Cardiac septum (tissue), 1 donor: Measurements from ENCODE around the gene ZNF436. TPM values are rescaled to one million over a fixed set of nuclear protein-coding genes. Genes with fewer than 3 reads are reported as not detected.

ENCODE experiments used
- DNase-seq: peaks from one replicate; pipeline ENCODE4 v3.0.0-alpha.2; 2020; ENCODE audit warnings: low spot score
- intact Hi-C: fragments of 100-400 bp; cut with DNase I; formaldehyde crosslinking; loops from one replicate; pipeline ENCODE4 v1.14.0; 2022
- total RNA-seq: library from RNA; stranded (reverse); fragmentation: NEBNext Ultra II Directional; extraction: Animal tissue kit (Norgen Biotek cat#: 25700); gene quantifications from one replicate; pipeline ENCODE4 v1.2.1, GENCODE V29; 2021
- donor health status: DM: no; HTN: no; CAD: no.

Gene ZNF436
- total RNA-seq, 1 donor from 2014 or later = 19.8 TPM

DNA sequence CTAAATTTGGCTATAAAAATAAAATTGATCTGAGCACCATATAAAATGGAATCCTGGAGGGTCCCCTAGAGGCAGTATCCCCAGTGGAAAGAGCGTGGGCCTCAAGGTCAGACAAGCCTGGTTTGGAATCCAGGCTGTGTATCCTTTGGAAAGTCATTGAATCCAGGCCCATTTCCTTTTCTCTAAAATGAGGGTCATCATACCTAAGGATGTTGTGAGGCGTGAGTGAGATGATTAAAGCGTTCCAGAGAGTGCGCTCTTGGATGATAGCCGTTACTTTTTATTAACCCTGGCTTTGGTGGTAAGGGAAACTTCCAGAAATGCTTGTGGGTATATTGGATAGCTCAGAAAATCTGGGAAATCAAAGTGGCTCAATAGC is 683 bp upstream of the ZNF436 start:
- no peak for DNase-seq
- intact Hi-C loops = no loop called here

GRCh38 chr1:23368562-23369334 is 888 bp downstream of the ZNF436 start:
- DNase-seq = peak; percentile 95

DNA sequence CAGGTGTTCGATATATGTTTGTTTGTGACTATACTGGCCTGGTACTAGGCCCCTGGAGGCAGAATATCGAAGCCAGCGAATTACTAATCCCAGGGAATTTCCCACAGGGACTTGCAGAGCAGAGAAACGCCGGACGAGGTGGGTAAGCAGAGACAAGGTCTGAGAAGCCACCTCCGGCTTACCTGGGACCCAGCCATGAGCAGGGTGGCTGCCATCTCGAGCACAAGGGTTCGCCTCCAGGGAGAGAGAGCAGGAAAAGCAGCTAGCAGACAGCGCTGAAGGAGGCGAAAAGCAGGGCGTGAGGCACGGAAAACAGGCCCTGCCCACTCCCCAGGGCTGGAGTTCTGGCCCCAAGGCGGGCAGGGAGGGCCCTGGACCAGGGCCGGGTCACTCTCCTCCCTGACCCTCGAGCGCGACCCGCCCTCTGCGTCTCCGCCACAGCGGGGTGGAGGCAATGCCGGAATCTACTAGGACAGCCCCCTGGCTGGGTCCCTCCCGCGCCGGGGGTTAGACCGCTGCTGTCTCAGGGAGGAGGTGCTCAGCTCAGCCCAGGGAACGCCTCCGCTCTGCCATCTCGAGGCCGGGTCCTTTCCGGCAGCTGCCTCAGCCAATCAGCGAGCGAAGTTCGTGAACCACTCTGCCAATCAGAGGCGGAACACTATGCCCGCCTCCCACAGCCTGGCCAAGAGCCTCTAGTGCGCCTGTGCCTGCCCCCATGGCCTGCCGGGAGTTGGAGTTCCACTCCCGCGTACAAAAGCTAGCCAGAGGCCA is 1.7 kb downstream of the ZNF436 start:
- intact Hi-C loops = loop anchor here (1.0 to 5.0 kb wide), 4 partner anchors 24 to 114 kb away; partner anchors contain the start of genes ASAP3 and HNRNPR
- peak; percentile 100 for DNase-seq

More at GRCh38 chr1:23368562-23369334, 888 bp downstream of the ZNF436 start:
- intact Hi-C loops = loop anchor here (1.0 to 5.0 kb wide), 4 partner anchors 24 to 114 kb away; partner anchors contain the start of genes ASAP3 and HNRNPR

DNA sequence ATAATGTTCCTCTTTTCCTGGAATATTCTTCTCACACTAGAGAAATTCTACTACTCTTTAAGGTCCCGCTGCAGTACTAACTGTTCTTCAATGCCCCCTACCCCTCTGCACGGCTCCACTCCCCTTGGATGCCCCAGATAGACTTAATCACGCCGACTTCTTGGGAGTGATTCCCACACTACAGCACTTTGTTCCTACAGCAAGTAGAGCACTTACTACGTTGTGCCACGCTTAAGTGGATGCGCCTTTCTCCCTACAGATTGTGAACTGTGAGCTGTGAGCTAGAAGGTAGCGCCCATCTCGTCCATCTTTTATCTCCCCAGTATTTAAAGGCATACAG is 2.2 kb downstream of the ZNF436 start:
- intact Hi-C loops = loop anchor here (5.0 kb wide), 1 partner anchor 115 kb away; the partner anchor contains the start of gene ASAP3
- no peak for DNase-seq

DNA sequence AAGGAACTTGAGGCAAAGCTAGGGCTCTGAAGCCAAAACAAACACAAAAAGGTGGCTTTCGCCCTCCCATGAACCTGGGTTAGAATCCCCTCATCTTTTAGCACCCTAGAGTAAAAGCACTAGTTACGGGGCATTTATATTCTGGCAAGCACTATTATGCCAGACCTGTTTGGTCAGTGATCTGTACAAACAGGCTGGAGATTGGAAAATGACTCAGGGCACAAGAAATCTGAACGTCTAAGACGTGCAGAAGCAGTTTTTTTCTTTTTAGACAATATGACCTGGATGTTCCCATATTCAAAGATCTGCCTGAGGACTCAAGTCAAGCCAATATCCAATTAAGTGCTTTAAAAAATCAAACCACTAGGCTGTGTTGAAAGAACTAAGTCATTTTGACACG is 3.0 kb downstream of the ZNF436 start:
- intact Hi-C loops = loop anchor here (5.0 kb wide), 1 partner anchor 116 kb away; the partner anchor contains the start of gene ASAP3

GRCh38 chr1:23366146-23366545 is 3.5 kb downstream of the ZNF436 start:
- DNase-seq = no peak
- intact Hi-C loops = loop anchor here (5.0 kb wide), 1 partner anchor 116 kb away; the partner anchor contains the start of gene ASAP3

More for the DNA sequence above, 3.0 kb downstream of the ZNF436 start:
- no peak for DNase-seq

- no peak for DNase-seq
- intact Hi-C loops = no loop called here
Measured at GRCh38 chr1:23362218-23362713, 7.4 kb downstream of the ZNF436 start.

DNA sequence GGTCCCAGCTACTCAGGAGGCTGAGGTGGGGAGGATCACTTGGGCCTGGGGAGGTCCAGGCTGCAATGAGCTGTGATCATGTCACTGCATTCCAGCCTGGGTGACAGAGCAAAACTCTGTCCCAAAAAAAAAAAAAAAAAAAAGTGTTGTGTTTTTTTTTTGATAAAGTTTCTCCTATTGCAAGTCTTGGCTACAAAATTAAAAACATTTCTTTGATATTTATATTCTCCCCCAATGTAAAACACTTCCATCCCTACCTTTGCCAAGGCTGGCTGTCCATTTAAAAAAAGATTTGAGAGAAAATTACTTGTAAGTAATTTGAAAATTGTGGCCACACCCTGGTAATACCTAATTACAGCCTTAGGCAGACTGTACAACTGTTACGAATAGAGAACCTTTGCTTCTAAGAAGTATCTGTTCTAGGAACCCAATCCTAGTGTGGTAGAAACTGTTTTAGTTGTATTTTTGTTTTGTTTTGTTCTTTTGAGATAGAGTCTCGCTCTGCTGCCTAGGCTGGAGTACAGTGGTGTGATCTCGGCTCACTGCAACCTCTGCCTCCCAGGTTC is 11.2 kb downstream of the ZNF436 start:
- intact Hi-C loops = no loop called here
- no peak for DNase-seq

- DNase-seq = no peak
- intact Hi-C loops = no loop called here
Measured at GRCh38 chr1:23357138-23357908, 12.3 kb downstream of the ZNF436 start.

- no peak for DNase-seq
- intact Hi-C loops = no loop called here
Measured at GRCh38 chr1:23356471-23357137, 13.0 kb downstream of the ZNF436 start.

DNA sequence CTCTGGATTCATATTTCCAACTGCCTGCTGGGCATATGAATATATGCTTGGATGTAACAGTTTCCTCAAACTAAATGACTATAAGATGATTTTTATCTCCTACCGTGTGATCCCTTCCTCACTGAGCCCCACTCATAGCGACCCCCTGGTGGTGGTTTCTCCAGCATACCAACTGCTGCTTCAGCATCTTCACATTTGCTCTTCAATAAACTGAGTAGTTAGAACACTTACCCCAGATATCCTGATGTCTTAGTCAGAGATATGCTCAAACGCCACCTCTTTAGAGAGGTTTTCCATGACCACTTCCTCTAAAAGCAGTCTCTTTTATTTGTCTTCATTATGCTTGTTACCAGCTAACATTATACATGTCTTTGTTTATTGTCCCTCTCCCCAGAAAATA is 15.4 kb downstream of the ZNF436 start:
- intact Hi-C loops = no loop called here
- DNase-seq = no peak

DNA sequence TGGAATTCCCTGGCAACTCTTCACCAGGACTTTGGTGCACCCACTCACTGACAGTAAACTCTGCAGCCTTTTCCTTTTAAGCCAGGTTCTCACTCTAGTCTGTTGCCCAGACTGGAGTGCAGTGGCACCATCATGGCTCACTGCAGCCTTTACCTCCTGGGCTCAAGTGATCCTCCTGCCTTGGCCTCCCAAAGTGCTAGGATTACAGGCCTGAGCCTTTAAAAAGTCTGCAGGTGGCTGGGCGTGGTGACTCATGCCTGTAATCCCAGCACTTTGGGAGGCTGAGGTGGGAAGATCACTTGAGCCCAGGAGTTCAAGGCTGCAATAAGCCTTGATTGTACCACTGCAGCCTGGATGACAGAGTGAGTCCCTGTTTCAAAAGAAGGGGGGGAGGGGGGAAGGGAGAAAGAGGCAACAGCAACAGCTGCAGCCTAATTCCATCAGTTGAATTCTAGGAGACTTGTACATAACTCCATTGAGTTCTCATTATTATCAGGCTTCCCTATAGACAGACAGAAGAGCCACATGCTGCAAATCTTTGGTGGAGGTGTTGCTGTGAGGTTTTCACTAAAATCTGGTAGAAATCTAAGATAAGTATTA is 17.4 kb downstream of the ZNF436 start:
- no peak for DNase-seq
- intact Hi-C loops = no loop called here

- intact Hi-C loops = loop anchor here (2.0 kb wide), 1 partner anchor 57 kb away; no protein-coding TSS in a partner anchor
- DNase-seq = no peak
Measured at GRCh38 chr1:23345920-23346319, 23.7 kb downstream of the ZNF436 start.

GRCh38 chr1:23344987-23345472 is 24.6 kb downstream of the ZNF436 start:
- no peak for DNase-seq

DNA sequence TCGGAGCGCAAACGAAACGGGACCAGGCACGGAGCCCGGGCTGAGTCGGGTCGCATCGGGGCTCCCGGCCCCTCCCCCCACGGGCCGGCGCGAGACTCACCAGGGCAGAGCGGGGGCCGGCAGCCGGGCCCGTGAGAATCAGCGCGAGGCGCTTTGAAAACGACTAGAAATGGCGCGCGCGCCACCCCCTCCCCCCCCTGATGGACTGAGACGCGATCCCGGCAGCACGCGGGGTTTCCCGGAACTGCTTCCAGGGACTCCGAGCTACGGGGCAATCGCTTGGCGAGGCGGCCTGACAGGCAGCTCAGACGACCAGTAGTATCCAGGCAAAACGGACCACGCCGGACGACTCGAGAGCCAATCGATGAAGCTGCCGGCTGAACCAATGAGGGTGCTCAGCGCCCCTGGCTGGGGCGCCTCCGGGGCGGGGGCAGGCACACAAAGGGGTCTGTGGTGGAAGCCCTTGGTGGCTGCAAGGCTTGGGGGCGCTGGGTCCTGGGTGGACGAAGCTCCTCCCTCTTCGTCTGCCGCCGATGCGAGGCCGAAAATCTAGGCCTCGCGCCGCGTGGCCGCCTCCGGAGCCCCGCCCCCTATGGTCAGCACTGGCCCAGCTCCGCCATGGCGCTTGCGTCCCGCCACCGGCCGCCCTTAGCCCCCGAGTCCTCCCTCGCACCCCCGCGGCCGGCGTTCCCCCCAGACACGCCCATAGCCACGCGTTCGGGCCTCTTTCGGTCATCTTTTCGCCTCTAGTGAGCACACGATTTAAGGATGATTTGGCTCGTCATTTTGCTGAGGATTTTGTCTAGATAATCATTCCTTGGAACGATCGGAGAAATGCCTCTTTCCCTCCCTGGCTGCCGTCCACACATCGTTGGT is 25.3 kb downstream of the ZNF436 start, which contains the start of gene HNRNPR:
Gene HNRNPR, minus strand, starts transcription at position 174 of the 876 bp plus-strand sequence. CDS start 3,276 bp downstream, outside the sequence.
- peak; percentile 100 for DNase-seq
- intact Hi-C loops = loop anchor here (1.0 to 5.0 kb wide), 3 partner anchors 24 to 138 kb away; partner anchors contain the start of gene ASAP3

More at GRCh38 chr1:23344987-23345472, 24.6 kb downstream of the ZNF436 start:
- intact Hi-C loops = loop anchor here (1.0 to 5.0 kb wide), 3 partner anchors 23 to 137 kb away; partner anchors contain the start of gene ASAP3

- intact Hi-C loops = loop anchor here (1.0 to 5.0 kb wide), 3 partner anchors 25 to 139 kb away; partner anchors contain the start of gene ASAP3
- DNase-seq = peak; percentile 77
Measured at GRCh38 chr1:23343221-23344110, 26.2 kb downstream of the ZNF436 start.
